HepG2 (cell line): ENCODE measurements around the gene CRK. TPM values are rescaled to one million over a fixed set of nuclear protein-coding genes. Genes with fewer than 3 reads are reported as not detected.

Experiments
- ARID2 ChIP-seq: sonication (generic); formaldehyde crosslinking; IDR thresholded peaks from 2 replicates; pipeline ENCODE4 v1.8.1; 2022; ENCODE audit warnings: mild to moderate bottlenecking, missing genetic modification reagents, borderline replicate concordance
- ZBTB40 ChIP-seq, 2 experiments: fragments of 450-650 bp in 1 of 2; sonication (generic) in 1 of 2; formaldehyde crosslinking in 1 of 2; IDR thresholded peaks; 2 replicates each; pipeline versions ENCODE4 v1.6.1 to v1.8.0; 2016 to 2022; ENCODE audit warnings: antibody characterized with exemption in 1 of 2, mild to moderate bottlenecking in 1 of 2, missing genetic modification reagents in 1 of 2
- ZNF281 ChIP-seq: sonication (generic); formaldehyde crosslinking; IDR thresholded peaks from 2 replicates; pipeline ENCODE4 v1.4.0; 2020; ENCODE audit warnings: missing genetic modification reagents, borderline replicate concordance
- ZNF550 ChIP-seq: sonication (generic); formaldehyde crosslinking; IDR thresholded peaks from 2 replicates; pipeline ENCODE4 v1.4.0; 2020; ENCODE audit warnings: mild to moderate bottlenecking, missing genetic modification reagents, borderline replicate concordance
- ZNF615 ChIP-seq: sonication (generic); formaldehyde crosslinking; IDR thresholded peaks from 2 replicates; pipeline ENCODE4 v1.5.0; 2020; ENCODE audit warnings: mild to moderate bottlenecking, missing genetic modification reagents, borderline replicate concordance
- ZSCAN22 ChIP-seq: sonication (generic); formaldehyde crosslinking; IDR thresholded peaks from 2 replicates; pipeline ENCODE4 v1.4.0; 2020; ENCODE audit warnings: mild to moderate bottlenecking, missing genetic modification reagents
- polyA plus RNA-seq, 8 experiments: library from polyadenylated mRNA; depleted of rRNA in 3 of 8; stranded (reverse) in 7 of 8; unstranded in 1 of 8; fragments of >200 nt; fragmentation: Illumina TruSeq in 4 of 8; extraction: Trizol in 4 of 8; gene quantifications; 2 replicates each; pipeline versions ENCODE4 v1.2.1 to v1.2.3, GENCODE V29; 2011 to 2016; ENCODE audit warnings: low read depth in 4 of 8, missing spikeins in 1 of 8, mixed read lengths in 1 of 8; ENCODE audit not compliant: insufficient read depth in 1 of 8
- total RNA-seq, 5 experiments: library from RNA; depleted of rRNA; stranded (reverse); fragments of >200 nt; fragmentation: Illumina TruSeq; extraction: Trizol; gene quantifications; 2 replicates each; pipeline ENCODE4 v1.2.3, GENCODE V29; 2016; ENCODE audit warnings: low read depth in 1 of 5
- TF ChIP-seq, protein P1 (sequence below): sonication (generic); formaldehyde crosslinking; conservative IDR thresholded peaks from 2 replicates; pipeline ENCODE4 v1.4.0; 2020; ENCODE audit warnings: missing genetic modification reagents
- TF ChIP-seq, protein P2 (sequence below): sonication (generic); formaldehyde crosslinking; IDR thresholded peaks from 2 replicates; pipeline ENCODE4 v1.5.0; 2020; ENCODE audit warnings: mild to moderate bottlenecking, missing genetic modification reagents
- TF ChIP-seq, protein P3 (sequence below): sonication (generic); formaldehyde crosslinking; IDR thresholded peaks from 2 replicates; pipeline ENCODE4 v1.5.0; 2020; ENCODE audit warnings: mild to moderate bottlenecking, missing genetic modification reagents

The CRK gene
- total and polyA plus RNA-seq, 2 of the 13 experiments (the other 11 are each of a cell fraction or from before 2014, with no cell fraction given): 47.4 to 54.2 TPM

DNA sequence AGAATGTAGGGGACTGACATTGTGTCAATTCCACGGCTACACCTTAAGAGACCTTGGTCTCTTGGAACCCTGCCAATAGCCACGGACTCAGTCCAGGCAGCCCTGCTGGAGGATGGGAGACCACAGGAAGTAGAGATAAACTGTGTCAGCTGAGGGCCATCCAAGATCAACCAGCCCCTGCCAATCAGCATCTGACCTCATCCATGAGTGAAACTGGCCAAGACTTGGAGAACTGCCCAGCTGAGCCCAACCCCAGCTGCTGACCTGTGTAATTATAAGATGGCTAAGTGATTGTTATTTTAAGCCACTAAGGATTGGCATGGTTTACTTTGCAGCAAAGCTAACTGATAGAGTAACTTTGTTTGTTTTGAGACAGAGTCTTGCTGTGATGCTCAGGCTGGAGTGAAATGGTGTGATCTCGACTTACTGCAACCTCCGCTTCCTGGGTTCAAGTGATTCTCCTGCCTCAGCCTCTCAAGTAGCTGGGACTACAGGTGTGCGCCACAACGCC is 42.7 kb downstream of the CRK start (continued):
- no peak for TF ChIP-seq ZBTB40 (IDR thresholded peaks at IDR 0.05)
- no peak for TF ChIP-seq ZBTB40 (CRISPR knock-in tag; IDR thresholded peaks at IDR 0.05)
- no peak for TF ChIP-seq ZNF550
- TF ChIP-seq ZSCAN22 (CRISPR knock-in tag): no peak
- TF ChIP-seq ARID2 (CRISPR knock-in tag): no peak
- 0 out of 2 replicates have a peak, but pooled peaks have one; percentile 43 for TF ChIP-seq ZNF281 (CRISPR knock-in tag)
- TF ChIP-seq, protein P1, sequence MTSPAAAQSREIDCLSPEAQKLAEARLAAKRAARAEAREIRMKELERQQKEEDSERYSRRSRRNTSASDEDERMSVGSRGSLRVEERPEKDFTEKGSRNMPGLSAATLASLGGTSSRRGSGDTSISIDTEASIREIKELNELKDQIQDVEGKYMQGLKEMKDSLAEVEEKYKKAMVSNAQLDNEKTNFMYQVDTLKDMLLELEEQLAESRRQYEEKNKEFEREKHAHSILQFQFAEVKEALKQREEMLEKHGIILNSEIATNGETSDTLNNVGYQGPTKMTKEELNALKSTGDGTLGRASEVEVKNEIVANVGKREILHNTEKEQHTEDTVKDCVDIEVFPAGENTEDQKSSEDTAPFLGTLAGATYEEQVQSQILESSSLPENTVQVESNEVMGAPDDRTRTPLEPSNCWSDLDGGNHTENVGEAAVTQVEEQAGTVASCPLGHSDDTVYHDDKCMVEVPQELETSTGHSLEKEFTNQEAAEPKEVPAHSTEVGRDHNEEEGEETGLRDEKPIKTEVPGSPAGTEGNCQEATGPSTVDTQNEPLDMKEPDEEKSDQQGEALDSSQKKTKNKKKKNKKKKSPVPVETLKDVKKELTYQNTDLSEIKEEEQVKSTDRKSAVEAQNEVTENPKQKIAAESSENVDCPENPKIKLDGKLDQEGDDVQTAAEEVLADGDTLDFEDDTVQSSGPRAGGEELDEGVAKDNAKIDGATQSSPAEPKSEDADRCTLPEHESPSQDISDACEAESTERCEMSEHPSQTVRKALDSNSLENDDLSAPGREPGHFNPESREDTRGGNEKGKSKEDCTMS (CRISPR knock-in tag): no peak
- TF ChIP-seq, protein P2, sequence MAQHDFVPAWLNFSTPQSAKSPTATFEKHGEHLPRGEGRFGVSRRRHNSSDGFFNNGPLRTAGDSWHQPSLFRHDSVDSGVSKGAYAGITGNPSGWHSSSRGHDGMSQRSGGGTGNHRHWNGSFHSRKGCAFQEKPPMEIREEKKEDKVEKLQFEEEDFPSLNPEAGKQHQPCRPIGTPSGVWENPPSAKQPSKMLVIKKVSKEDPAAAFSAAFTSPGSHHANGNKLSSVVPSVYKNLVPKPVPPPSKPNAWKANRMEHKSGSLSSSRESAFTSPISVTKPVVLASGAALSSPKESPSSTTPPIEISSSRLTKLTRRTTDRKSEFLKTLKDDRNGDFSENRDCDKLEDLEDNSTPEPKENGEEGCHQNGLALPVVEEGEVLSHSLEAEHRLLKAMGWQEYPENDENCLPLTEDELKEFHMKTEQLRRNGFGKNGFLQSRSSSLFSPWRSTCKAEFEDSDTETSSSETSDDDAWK: no peak
- TF ChIP-seq ZNF615 (CRISPR knock-in tag): no peak
- TF ChIP-seq, protein P3, sequence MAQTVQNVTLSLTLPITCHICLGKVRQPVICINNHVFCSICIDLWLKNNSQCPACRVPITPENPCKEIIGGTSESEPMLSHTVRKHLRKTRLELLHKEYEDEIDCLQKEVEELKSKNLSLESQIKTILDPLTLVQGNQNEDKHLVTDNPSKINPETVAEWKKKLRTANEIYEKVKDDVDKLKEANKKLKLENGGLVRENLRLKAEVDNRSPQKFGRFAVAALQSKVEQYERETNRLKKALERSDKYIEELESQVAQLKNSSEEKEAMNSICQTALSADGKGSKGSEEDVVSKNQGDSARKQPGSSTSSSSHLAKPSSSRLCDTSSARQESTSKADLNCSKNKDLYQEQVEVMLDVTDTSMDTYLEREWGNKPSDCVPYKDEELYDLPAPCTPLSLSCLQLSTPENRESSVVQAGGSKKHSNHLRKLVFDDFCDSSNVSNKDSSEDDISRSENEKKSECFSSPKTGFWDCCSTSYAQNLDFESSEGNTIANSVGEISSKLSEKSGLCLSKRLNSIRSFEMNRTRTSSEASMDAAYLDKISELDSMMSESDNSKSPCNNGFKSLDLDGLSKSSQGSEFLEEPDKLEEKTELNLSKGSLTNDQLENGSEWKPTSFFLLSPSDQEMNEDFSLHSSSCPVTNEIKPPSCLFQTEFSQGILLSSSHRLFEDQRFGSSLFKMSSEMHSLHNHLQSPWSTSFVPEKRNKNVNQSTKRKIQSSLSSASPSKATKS (CRISPR knock-in tag): no peak
